GM18520 (cell line): ENCODE results near the gene ERG.

Experiments used
- ATAC-seq: cut with Tn5 transposase; IDR thresholded peaks from one replicate; pipeline ENCODE4 v1.9.1; 2021; ENCODE audit not compliant: unreplicated experiment

Gene ERG

DNA sequence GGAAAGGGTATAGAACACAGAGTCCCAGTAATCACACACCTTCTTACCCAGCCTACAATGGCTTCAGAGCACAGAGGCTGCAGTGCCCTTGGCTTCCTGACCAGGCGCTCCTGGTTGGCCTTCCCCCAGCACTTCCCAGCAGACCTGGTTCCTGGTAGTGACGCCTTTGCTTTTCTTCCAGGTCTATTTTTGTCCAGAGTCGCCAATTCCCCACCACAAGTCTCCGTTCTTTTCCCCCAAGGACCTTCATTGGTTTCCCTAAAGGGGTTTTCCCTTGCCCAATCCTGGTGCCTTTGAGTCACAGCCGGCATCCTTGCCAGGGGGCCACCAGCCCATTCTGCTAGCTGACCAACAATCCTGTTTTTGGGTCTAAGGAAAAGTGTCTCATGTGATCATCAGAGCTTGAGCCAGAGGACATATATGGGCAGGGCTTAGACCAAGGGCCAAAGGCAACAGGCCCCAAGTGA lies 156.7 kb downstream of the ERG start:
- no peak for ATAC-seq

DNA sequence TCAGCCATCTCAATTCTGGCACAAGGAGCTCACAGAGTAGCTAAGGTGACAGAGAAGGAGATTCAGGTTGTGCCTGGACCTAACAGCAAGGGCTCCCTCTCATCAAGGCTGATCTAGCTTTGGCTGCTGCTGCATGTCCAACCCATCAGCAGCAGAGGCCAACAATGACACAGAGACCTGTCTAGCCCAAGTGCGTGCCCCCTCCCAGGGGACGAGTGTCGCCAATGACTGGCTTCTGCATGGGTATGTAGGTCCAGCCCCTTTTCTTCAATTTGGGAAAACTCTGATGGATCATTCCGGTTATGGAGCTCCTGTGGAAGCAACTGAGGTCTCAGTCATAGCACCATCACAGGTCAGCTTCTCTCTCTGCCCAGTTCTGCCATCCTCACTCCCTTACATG lies 158.1 kb downstream of the ERG start:
- ATAC-seq = no peak

GRCh38 chr21:38337793-38338192 lies 160.5 kb downstream of the ERG start:
- ATAC-seq = no peak

DNA sequence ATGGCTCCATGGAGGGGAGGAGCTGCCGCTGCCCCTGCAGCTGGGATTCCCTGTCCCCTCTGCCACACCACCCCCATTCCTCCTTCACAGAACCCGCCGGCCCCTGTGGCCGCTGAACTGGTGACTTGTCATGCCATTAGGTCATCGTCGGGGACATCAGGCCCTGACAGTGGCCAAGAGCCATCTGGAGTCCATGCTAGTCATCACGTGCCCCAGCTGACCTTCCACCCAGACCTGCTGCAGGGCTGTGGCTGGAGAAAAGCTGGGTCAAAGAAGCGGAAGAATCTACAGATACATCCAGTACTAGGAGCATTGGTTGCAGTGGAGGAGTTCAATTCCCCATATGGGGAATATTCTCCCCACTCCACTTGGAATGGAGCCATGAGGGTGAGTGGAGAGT lies 163.4 kb downstream of the ERG start:
- ATAC-seq = no peak

DNA sequence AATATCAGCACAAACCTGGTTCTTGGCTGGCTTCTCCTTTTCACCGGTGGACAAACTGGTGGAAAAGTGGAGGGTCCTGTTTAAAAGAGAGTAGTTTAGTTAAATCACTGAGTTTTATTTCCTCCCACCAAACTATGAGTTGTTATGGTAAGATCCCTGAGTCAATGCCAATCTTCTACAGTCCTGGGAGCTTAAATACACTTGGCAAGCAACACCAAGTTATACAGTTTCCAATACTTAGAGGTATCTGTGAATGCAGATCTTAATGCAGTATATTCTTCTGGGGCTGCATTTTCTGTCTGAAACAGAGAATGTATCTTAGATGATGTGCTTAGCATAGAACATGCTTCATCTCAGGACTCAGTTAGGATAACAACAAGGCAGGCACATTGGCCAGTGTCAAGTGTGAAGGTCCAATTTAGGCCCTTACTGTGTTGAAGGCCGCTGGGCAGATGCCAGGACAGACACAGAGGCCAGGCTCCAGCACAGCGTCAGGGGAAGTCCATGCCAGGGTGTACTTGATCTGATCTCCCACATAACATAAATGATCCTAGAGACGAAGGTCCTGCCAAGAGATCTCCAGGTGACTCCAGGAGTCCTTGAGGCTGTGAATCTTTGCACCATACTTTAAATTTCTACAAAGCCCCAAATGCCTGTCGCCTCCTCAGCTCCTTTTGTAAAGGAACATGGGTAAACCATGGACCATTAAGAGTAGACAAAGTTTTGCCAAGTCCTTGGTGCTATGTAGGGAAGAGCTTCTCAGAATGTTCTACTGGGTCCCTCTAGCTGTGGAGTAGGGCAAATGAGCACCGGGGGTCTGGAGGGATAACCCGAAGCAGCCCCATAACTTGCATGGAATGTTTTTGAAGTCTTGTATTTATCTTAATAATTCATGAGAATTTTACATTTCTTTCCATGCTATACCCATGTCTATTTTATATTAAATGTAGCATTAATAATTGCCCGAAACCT lies 164.7 kb downstream of the ERG start:
- no peak for ATAC-seq

GRCh38 chr21:38330666-38331065 lies 167.6 kb downstream of the ERG start:
- ATAC-seq = no peak
